HG03280 (cell line): Measurements from ENCODE around the gene ZNF385C.
A peak's percentile ranks its signal among the peaks of the same experiment; 100 is the strongest.
"Not testable (repeated sequence)": the region's sequence is repeated elsewhere in the genome, so short reads cannot be mapped to it uniquely, and the experiment has no call there.

ENCODE experiments used
- ATAC-seq: cut with Tn5 transposase; IDR thresholded peaks from one replicate; pipeline ENCODE4 v1.9.1; 2021; ENCODE audit warnings: mild to moderate bottlenecking, moderate library complexity; ENCODE audit not compliant: unreplicated experiment

ZNF385C gene

GRCh38 chr17:42097691-42098631 lies at the start of gene ZNF385C:
ZNF385C (minus strand) TSS chr17:42098473; CDS start chr17:42063056, 35,417 bp downstream.
- no peak for ATAC-seq

GRCh38 chr17:42146911-42147607 lies 48.8 kb upstream of the ZNF385C start:
- no peak for ATAC-seq

- not testable (repeated sequence) for ATAC-seq
Measured at GRCh38 chr17:42143138-42143537, 44.9 kb upstream of the ZNF385C start.

DNA sequence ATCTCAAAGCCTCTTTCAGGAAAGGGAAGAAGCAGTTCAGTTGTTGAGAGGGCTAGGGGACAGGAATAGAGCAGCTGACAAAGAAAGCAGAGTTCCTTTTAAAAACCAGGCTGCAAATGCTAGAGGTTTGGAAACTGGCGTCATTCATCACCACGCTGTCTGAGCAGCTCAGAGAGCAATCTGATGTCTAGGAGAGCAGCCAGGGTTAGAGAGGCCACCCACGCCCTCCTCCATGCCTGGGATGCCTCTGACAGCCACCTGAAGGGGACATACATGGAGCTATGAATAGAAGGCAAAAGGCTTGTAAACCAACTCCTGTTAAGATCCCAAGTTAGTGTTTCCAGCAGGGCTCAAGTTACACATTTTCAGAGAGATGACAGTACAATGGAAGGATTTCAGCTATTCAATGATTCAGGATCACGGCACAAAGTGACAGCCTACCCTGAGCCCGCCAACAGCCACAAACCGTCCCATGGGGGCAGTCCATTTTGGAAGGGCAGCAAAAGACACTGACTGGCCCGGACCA lies 44.2 kb upstream of the ZNF385C start:
- ATAC-seq: no peak

DNA sequence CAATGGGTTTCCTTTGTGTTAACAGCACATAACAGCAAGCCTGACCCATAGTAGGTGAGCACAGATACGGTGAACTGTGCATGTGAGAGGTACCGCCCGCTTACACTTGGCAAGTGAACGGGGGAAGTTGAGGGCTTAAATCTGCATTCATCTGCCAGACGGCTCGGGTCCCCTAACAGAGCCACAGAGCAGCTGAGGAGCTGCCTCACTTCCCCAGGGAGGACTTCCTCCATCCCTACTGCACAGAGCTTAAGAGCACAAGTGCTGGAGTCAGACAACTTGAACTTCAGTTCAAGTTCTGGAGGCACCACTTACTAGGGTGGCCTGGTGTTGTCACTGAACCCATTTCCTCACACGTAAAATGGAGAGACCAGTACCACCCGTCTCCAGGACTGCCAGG lies 43.1 kb upstream of the ZNF385C start:
- no peak for ATAC-seq

DNA sequence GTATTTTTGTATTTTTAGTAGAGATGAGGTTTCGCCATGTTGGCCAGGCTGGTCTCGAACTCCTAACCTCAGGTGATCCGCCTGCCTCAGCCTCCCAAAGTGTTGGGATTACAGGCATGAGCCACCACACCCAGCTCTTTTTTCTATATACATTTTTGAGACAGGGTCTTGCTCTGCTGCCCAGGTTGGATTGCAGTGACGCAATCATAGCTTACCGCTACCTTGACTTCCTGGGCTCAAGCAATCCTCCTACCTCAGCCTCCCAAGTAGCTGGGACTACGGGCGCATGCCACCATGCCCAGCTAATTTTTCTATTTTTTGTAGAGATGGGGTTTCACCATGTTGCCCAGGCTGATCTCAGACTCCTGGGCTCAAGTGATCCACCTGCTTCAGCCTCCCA lies 42.4 kb upstream of the ZNF385C start:
- ATAC-seq: not testable (repeated sequence)

GRCh38 chr17:42138749-42139492 lies 40.6 kb upstream of the ZNF385C start:
- ATAC-seq: no peak

- ATAC-seq: no peak
Measured at GRCh38 chr17:42136654-42137051, 38.4 kb upstream of the ZNF385C start.

DNA sequence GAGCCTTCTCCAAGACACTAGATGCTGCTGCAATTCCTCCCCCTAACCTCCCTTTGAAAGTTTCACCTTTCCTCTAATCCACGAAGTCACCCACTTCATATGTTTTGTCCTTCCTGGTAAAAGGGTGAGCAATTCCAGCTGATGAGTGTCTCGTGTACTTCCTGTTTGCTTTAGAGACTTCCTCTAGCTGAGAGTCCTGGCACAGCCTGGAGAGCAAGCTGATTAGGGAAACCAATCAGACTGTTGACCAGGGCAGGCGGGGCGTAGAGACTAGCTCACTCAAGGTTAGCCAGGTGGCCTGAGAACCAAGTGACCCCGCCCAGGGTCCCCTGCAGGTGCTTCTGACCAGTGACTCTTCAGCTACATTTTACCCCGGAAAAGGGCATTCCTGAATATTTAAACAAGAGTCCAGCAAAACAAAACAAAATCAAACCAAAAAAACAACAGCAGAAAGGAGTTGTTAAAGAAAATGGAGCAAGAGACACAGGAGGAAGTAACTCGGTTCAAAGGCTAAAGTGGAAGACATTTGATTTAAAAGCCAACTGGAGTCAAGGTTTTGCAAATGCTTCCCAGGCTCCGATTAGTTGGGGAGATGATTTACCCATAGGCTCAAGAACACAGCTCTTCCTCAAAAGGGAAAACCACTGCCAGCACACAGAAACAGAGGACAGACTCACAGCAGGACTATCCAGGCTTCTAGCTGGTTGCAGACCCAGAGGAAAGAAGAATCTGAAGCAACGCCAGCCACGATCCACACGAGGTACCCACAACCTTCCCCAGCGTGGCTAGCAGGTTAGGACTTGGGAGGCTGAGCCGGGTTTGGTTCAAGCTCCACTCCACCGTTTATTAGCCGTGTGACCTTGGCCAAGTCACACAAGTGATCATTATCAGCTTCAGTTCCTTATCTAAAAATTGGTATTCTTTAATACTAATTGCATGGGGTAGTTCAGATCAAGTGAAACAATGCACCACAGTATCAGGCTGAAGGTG lies 37.7 kb upstream of the ZNF385C start:
- ATAC-seq: no peak

DNA sequence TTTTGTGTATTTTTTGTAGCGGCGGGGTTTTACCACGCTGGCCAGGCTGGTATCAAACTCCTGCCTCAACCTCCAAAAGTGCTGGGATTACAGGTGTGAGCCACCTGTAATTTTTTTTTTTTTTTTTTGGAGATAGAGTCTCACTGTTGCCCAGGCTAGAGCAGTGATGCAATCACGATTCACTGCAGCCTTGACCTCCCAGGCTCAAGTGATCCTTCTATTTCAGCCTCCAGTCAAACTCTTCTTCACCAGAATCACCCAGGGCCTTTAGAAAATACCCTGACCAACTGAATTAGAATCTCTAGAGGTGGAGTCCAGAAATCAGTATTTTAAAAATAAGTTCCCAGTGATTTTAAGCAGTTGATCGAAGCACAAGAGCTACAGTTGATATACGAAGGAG lies 36.9 kb upstream of the ZNF385C start:
- no peak for ATAC-seq

GRCh38 chr17:42133461-42134041 lies 35.3 kb upstream of the ZNF385C start:
- ATAC-seq: peak; percentile 61

DNA sequence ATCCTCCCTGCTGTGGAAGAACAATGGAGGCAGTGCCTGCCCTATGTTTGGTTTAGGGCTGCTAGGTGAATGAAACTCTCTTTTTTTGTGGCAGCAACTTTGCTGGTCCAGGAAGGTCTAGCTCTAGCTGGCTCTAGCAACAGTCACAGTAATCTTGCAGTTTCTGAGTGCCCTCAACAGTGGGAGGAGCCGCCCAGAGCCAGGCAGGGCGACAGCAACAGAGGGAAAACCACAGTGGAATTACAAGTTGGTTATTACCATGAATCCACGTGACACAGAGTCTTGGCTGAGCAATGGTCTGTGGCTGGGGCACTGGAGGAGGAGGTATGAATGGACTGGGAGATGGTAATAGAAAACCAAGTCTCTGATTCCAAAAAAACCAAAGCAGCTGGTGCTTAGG lies 34.7 kb upstream of the ZNF385C start:
- ATAC-seq: peak; percentile 31

- no peak for ATAC-seq
Measured at GRCh38 chr17:42131981-42132432, 33.7 kb upstream of the ZNF385C start.

DNA sequence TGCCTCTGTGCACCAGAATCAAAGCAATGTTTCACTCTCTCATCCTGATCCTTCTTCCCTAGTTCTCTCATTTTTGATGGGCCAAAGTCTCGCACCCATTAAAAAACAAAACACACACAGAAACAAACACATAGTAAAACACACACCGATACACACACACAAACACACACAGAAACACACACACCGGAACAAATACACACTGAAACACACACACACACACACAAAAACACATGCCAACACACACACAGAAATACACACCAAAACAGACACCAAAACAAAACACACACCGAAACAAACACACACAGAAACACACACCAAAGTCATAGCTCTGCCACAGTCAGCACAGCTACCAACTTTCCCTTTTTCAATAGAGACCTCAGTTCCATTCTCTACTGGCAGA lies 33.0 kb upstream of the ZNF385C start:
- no peak for ATAC-seq

DNA sequence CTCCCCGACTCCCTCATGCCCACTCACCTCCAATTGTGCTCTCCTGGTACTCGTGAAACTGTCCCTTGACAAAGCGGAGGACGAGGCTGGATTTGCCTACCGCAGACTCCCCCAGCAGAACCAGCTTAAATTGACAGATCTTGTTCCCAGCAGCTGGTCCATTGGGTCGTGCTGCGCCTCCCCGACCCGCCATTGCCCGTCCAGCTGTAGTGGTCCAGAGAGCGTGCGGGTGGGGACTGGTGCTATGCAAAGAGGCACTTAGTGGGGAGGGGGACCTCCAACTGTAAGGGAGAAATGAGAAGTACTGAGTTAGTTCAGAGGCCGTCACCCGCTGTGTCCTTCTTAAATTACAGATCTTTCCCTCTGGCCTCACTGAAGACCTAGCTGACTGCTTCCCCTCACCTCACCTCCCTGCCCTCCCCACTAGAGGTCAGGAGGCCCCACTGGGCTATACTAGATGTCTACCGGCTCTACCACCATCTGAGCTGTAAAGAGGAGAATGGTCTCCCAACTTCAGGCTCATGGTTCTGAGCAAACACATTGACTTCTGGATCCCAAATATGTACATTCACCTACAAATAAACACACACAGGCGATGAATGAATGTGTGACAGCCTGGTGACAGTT lies 32.1 kb upstream of the ZNF385C start:
- no peak for ATAC-seq

DNA sequence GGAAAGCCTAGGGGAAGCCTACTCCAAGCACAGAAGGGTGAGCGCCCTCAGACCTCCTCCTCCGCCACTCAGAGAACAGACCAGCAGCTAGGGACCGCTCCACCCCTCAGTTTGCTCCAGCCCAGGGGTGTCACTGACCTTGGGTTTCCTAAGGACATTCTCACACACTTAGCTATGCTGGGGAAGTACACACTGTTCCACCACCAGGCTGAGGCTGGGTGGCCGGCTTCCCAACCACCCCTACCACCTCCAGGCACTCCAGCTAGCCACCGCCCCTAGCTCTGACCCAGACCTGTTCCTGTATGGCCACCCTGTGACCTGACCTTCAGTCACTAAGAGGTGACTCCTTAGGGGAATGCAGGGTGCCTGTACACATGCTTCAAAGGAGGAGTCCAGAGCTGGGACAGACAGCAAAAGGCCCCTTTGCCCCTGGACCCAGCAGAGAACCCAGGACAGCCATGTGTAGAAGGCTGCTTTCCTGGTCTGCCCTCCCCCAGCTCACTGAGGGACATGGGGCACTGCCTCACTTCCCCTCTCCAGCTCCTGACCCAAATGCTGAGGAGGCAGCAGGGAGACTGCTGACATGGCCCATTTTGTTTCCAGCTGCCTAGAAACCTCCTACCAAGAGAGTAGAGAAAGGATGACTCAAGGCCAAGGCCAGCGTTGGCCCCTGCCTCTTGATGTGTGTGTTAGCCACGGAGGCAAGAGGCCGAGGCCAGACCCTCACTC lies 31.0 kb upstream of the ZNF385C start:
- no peak for ATAC-seq

DNA sequence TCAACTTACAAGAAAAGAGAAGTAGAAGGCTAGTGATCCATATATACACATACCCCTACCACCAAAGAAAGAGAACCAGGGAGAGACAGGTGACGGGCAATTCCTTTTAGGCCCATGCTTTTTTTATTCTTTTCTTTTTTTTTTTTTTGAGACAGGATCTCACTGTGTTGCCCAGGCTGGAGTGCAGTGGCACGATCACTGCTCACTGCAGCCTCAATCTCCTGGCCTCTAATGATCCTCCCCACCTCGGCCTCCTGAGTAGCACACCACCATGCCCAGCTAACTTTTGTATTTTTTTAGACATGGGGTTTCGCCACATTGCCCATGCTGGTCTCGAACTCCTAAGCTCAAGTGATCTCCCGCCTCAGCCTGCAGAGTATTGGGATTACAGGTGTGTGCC lies 29.1 kb upstream of the ZNF385C start:
- no peak for ATAC-seq

DNA sequence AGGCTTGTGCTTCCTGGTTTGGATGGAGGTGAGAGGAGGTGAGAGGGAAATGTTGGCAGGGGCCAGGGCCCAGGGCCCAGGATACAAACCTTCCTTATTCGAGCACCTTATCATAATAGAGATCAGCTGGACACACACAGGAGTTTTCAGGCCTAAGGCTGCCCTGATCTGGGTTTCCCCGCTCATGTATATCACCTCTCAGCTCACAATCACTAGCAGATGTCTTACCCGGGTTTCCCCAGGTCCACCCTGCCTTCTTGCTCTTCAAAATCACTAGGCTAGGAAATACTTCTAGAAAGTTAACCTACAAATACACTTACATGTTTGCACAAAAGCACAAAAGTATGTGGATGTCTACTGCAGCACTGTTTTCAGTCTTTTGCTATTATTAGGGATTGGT lies 28.6 kb upstream of the ZNF385C start:
- ATAC-seq: no peak
